Measurements from ENCODE around the gene SLC39A13. TPM values are rescaled to one million over a fixed set of nuclear protein-coding genes. Genes with fewer than 3 reads are reported as not detected.

The SLC39A13 gene
- total and polyA plus RNA-seq, 2 of the 4 experiments (the other 2 are of a cell fraction), result 32.4 to 144 TPM

- Histone ChIP-seq H3K9ac (ENCODE audit: low read depth, low read length) (no peak overlapping the region), H2BK5ac (ENCODE audit: low read depth, low read length, poor library complexity, severe bottlenecking) (no peak overlapping the region), H3K27me3 (ENCODE audit: control insufficient read depth, insufficient read depth, low read length) (peaks cover 3% of the 10 kb centered on the region), H3K36me3 (ENCODE audit: control insufficient read depth, insufficient read depth, low read length) (no peaks in the 10 kb centered on the region), H3K23ac (ENCODE audit: low read depth, low read length) (no peak overlapping the region), H2AFZ (replicated peaks; ENCODE audit: low read length, poor library complexity) (no peak overlapping the region), H3K56ac (ENCODE audit: extremely low read depth, insufficient read depth, low read length) (no peak overlapping the region), H3K9me1 (ENCODE audit: insufficient read depth, low read length) (peaks cover 20% of the 10 kb centered on the region), H3K4me2 (ENCODE audit: low read depth, low read length) (no peak overlapping the region), H4K91ac (ENCODE audit: insufficient read depth, low read depth, low read length) (no peak overlapping the region), H3K14ac (replicated peaks; ENCODE audit: low read depth, low read length) (no peak overlapping the region), H2AK5ac (ENCODE audit: low read depth, low read length) (no peak overlapping the region), H2BK15ac (ENCODE audit: low read depth, low read length) (no peak overlapping the region), H4K8ac (ENCODE audit: low read depth in 2 of 2, low read length in 2 of 2) (no peak overlapping the region), H2BK120ac (ENCODE audit: low read depth, low read length) (no peak overlapping the region), H2BK20ac (ENCODE audit: low read depth, low read length) (no peak overlapping the region), H3K9me3 (ENCODE audit: control insufficient read depth, insufficient read depth, low read length) (no peaks in the 10 kb centered on the region), H3K18ac (ENCODE audit: low read depth, low read length) (no peak overlapping the region), H4K20me1 (ENCODE audit: insufficient read depth, low read length) (no peaks in the 10 kb centered on the region), H3K27ac (ENCODE audit: insufficient read depth, low read length) (no peak overlapping the region), H2AK9ac (replicated peaks; ENCODE audit: low read depth, low read length, poor library complexity) (no peak overlapping the region), H3K4me3 (ENCODE audit: insufficient read depth, low read depth, low read length) (no peak overlapping the region), H4K5ac (ENCODE audit: low read depth, low read length) (no peak overlapping the region), H3K4me1 (ENCODE audit: control insufficient read depth, insufficient read depth, low read length) (no peaks in the 10 kb centered on the region), H3K79me1 (ENCODE audit: low read depth in 1 of 2, low read length in 2 of 2) (peaks cover 0 to 2% of the 10 kb centered on the region in 2 experiments; a peak in 1 of 4 replicates), H3K4ac (ENCODE audit: low read depth, low read length) (no peak overlapping the region)
- DNase-seq (no peak), ATAC-seq (ENCODE audit: low read depth) (no peak)
- no TSS peak for BruUV-seq (replicated peaks)
- WGBS, 2 experiments (ENCODE audit: extremely low coverage in 2 of 2, insufficient read length in 1 of 2), result 71% methylated on average over 10 of the region's 17 CpGs; no CpG with 5 or more reads in 1 of the 2 experiments
- dilution Hi-C loops (cut with HindIII; ENCODE audit: low sequenced_read_pairs, unreplicated experiment) (no loop called here), intact Hi-C loops (cut with micrococcal nuclease) (no loop called here), in situ Hi-C loops (cut with MboI; ENCODE audit: low sequenced_read_pairs) (loop anchor here (25.0 kb wide), 1 partner anchor 472 kb away; no protein-coding TSS in a partner anchor)
- TF ChIP-seq MAZ (IDR thresholded peaks at IDR 0.05; ENCODE audit: borderline replicate concordance, low read depth, low read length), result no peak
- TF ChIP-seq SMC3 (IDR thresholded peaks at IDR 0.05; ENCODE audit: low read depth, low read length), result no peak
- no peak for TF ChIP-seq MAFK (IDR thresholded peaks at IDR 0.05; ENCODE audit: low read depth, low read length)
- CTCF ChIA-PET, result interaction anchor here (0.6 kb wide), 1 partner anchor 305 kb away, joined by 3 read pairs; no protein-coding TSS in a partner anchor
- POLR2A ChIA-PET (ENCODE audit: unreplicated experiment), result no interaction called here
Observed at GRCh38 chr11:47359586-47359985, 48.8 kb upstream of the SLC39A13 start.

Data from IMR-90 (cell line).